Endothelial cell of umbilical vein (primary cell): ENCODE measurements around the gene FAM120B. TPM values are rescaled to one million over a fixed set of nuclear protein-coding genes. Genes with fewer than 3 reads are reported as not detected.

ENCODE experiments used
- BruUV-seq: library from RNA; stranded (reverse); fragments of 400-500 nt; replicated peaks from 2 replicates; lab custom pipeline; 2021; lab: Mats Ljungman, UMichigan
- CTCF ChIA-PET: fragments of 300-600, 350-600 bp; sonication (Branson Sonifier 250); formaldehyde crosslinking; loops from one replicate; lab custom pipeline; 2021; ENCODE audit warnings: antibody characterized with exemption, inconsistent platforms; lab: Charles Lee
- POLR2A ChIA-PET: fragments of 300-600, 350-600 bp; sonication (Branson Sonifier 250); formaldehyde crosslinking; loops from one replicate; lab custom pipeline; 2021; ENCODE audit warnings: antibody characterized with exemption, inconsistent platforms; lab: Charles Lee
- DNase-seq: peaks from one replicate; pipeline ENCODE4 v3.0.0-alpha.2; 2011; ENCODE audit warnings: low read depth, low spot score
- FAIRE-seq: peaks from 2 replicates; lab custom pipeline; 2011; peaks lifted over from hg19 to GRCh38; lab: Jason Lieb, UNC
- H2AFZ ChIP-seq: 2 replicates; pipeline ENCODE4 v1.6.0; 2012; ENCODE audit warnings: low read depth, low read length, control low read depth, inconsistent platforms
- H3K27ac ChIP-seq: 2 replicates; pipeline ENCODE4 v1.5.1; 2011; ENCODE audit warnings: low read depth, mild to moderate bottlenecking, control low read depth, low read length, moderate library complexity; ENCODE audit not compliant: insufficient read depth
- H3K27me3 ChIP-seq, 2 experiments: 2 replicates each; pipeline versions ENCODE4 v1.6.0 to v1.6.1; 2011; ENCODE audit warnings: low read length in 2 of 2, mixed read lengths in 1 of 2; ENCODE audit not compliant: control insufficient read depth in 2 of 2, insufficient read depth in 2 of 2
- H3K36me3 ChIP-seq, 2 experiments: 2 replicates in 1 of 2; 3 replicates in 1 of 2; pipeline ENCODE4 v1.5.1; 2011; ENCODE audit warnings: low read length in 2 of 2, mild to moderate bottlenecking in 1 of 2, moderate library complexity in 1 of 2; ENCODE audit not compliant: control insufficient read depth in 2 of 2, insufficient read depth in 2 of 2; ENCODE audit errors: extremely low read depth in 1 of 2
- H3K4me1 ChIP-seq: 3 replicates; pipeline ENCODE4 v1.5.1; 2011; ENCODE audit warnings: mild to moderate bottlenecking, low read length; ENCODE audit not compliant: control insufficient read depth, insufficient read depth; ENCODE audit errors: extremely low read depth
- H3K4me2 ChIP-seq: 2 replicates; pipeline ENCODE4 v1.6.1; 2011; ENCODE audit warnings: low read length, control low read depth, mixed read lengths; ENCODE audit not compliant: insufficient read depth
- H3K4me3 ChIP-seq, 3 experiments: fragments of 200-600 bp in 1 of 3; sonication (generic), shearing (Covaris generic) in 1 of 3; replicated peaks in 1 of 3; 2 replicates each; pipeline ENCODE4 v1.5.1; 2011 to 2016; ENCODE audit warnings: control low read depth in 3 of 3, low read length in 3 of 3, mild to moderate bottlenecking in 2 of 3, inconsistent platforms in 1 of 3, low read depth in 1 of 3, moderate library complexity in 1 of 3; ENCODE audit not compliant: insufficient read depth in 1 of 3
- H3K79me2 ChIP-seq: 2 replicates; pipeline ENCODE4 v1.6.0; 2012; ENCODE audit warnings: low read length, inconsistent platforms; ENCODE audit not compliant: control insufficient read depth, insufficient read depth
- H3K9ac ChIP-seq: replicated peaks from 2 replicates; pipeline ENCODE3; 2011; ENCODE audit warnings: low read length, control low read depth; ENCODE audit not compliant: insufficient read depth; ENCODE audit errors: extremely low read depth
- H3K9me1 ChIP-seq: replicated peaks from 3 replicates; pipeline ENCODE4 v1.6.0; 2011; ENCODE audit warnings: mild to moderate bottlenecking, low read length; ENCODE audit not compliant: control insufficient read depth, insufficient read depth; ENCODE audit errors: extremely low read depth
- H3K9me3 ChIP-seq: replicated peaks from 2 replicates; pipeline ENCODE4 v1.5.1; 2012; ENCODE audit warnings: low read length, inconsistent platforms; ENCODE audit not compliant: control insufficient read depth, insufficient read depth
- H4K20me1 ChIP-seq: replicated peaks from 2 replicates; pipeline ENCODE3; 2011; ENCODE audit warnings: mild to moderate bottlenecking, low read length; ENCODE audit not compliant: control insufficient read depth, insufficient read depth; ENCODE audit errors: extremely low read depth
- EZH2 ChIP-seq: IDR thresholded peaks from 2 replicates; pipeline ENCODE4 v1.6.1; 2012; ENCODE audit warnings: borderline replicate concordance, low read depth, mild to moderate bottlenecking, moderate library complexity, low read length, inconsistent platforms; ENCODE audit not compliant: severe bottlenecking
- FOS ChIP-seq: IDR thresholded peaks from 2 replicates; pipeline ENCODE4 v1.6.1; 2011; ENCODE audit warnings: mild to moderate bottlenecking, low read length, moderate library complexity, borderline replicate concordance; ENCODE audit not compliant: insufficient read depth
- GATA2 ChIP-seq: IDR thresholded peaks from 2 replicates; pipeline ENCODE4 v1.7.0; 2011; ENCODE audit warnings: low read depth, mild to moderate bottlenecking, moderate library complexity, mixed read lengths, low read length; ENCODE audit not compliant: insufficient read length, insufficient read depth
- JUN ChIP-seq: IDR thresholded peaks from 2 replicates; pipeline ENCODE4 v1.6.1; 2011; ENCODE audit warnings: borderline replicate concordance, low read depth; ENCODE audit not compliant: insufficient read length, insufficient read depth
- MYC ChIP-seq: IDR thresholded peaks from one replicate; pipeline ENCODE4 v1.6.1; 2011; ENCODE audit warnings: mild to moderate bottlenecking, low read depth, low read length
- POLR2A ChIP-seq: IDR thresholded peaks from 2 replicates; pipeline ENCODE4 v1.6.1; 2012; ENCODE audit warnings: low read depth, mild to moderate bottlenecking, control low read depth, low read length
- POLR2AphosphoS5 ChIP-seq: IDR thresholded peaks from 2 replicates; pipeline ENCODE4 v1.6.1; 2012; ENCODE audit warnings: low read depth, mild to moderate bottlenecking, control low read depth, low read length, moderate library complexity; ENCODE audit not compliant: insufficient read depth
- dilution Hi-C: fragments of 300-500 bp; cut with MboI; formaldehyde crosslinking; loops from one replicate; pipeline ENCODE4 v1.15.0; 2019; ENCODE audit warnings: low sequenced_read_pairs; ENCODE audit not compliant: extremely low pct_ligation_motif_present
- intact Hi-C: fragments of 100-400 bp; cut with micrococcal nuclease; formaldehyde crosslinking; loops from one replicate; pipeline ENCODE4 v1.10.0; 2022
- polyA plus RNA-seq, 4 experiments: library from polyadenylated mRNA; depleted of rRNA in 3 of 4; stranded (reverse) in 3 of 4; unstranded in 1 of 4; fragments of >200 nt; gene quantifications; 2 replicates each; pipeline versions ENCODE4 v1.2.1 to v1.2.3, GENCODE V29; 2011 to 2012; ENCODE audit warnings: missing spikeins in 1 of 4
- total RNA-seq: library from RNA; stranded (reverse); gene quantifications from 2 replicates; pipeline ENCODE4 v1.2.3, GENCODE V29; 2021
- TF ChIP-seq, protein P1 (sequence below): IDR thresholded peaks from 2 replicates; pipeline ENCODE4 v1.6.1; 2011; ENCODE audit not compliant: insufficient read depth, insufficient read length
- TF ChIP-seq, protein P2 (sequence below), 2 donors: IDR thresholded peaks; 1 replicate in 1 of 2; 2 replicates in 1 of 2; pipeline ENCODE4 v1.5.1; 2011; ENCODE audit warnings: low read length in 2 of 2, mild to moderate bottlenecking in 2 of 2, moderate library complexity in 2 of 2, control low read depth in 1 of 2, inconsistent platforms in 1 of 2, low read depth in 1 of 2; ENCODE audit not compliant: insufficient read depth in 1 of 2; ENCODE audit errors: extremely low read depth in 1 of 2

FAM120B gene
- total and polyA plus RNA-seq, 2 donors (not counting 3 experiments of a cell fraction or from before 2014, with no cell fraction given) = 10.8 to 28.2 TPM

DNA sequence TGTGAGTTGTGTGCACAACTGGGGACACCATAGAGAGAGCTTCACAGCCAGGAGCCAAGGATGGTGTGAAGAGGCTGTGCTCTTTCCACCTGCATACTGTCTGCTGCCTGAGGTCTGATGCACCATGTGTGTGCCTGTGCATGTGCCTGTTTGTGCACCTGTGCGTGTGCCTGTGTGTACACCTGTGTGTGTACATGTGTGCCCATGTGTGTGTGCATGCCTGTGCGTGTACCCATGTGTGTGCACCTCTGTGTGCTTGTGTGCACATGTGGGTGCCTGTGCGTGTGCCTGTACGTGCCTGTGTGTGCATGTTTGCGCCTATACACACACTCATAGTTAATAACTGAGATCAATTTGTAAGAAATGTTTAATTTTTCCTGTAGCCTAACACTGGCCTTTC is 51.3 kb downstream of the FAM120B start:
- ChIA-PET POLR2A (no interaction called here), CTCF (interaction anchor here (1.2 kb wide), 1 partner anchor 10 kb away, joined by 3 read pairs; no protein-coding TSS in a partner anchor)
- Histone ChIP-seq H3K4me1 (peaks cover 9% of the 10 kb centered on the region), H3K36me3 (peaks cover 0 to 10% of the 10 kb centered on the region in 2 experiments), H3K79me2 (no peaks in the 10 kb centered on the region), H3K27me3 (no peaks in the 10 kb centered on the region), H3K9me3 (no peaks in the 10 kb centered on the region), H4K20me1 (no peaks in the 10 kb centered on the region), H3K4me3 (no peak overlapping the region), H2AFZ (no peak overlapping the region), H3K9me1 (no peaks in the 10 kb centered on the region), H3K4me2 (no peak overlapping the region), H3K27ac (no peak overlapping the region), H3K9ac (no peak overlapping the region)
- intact Hi-C loops = no loop called here
- DNase-seq = no peak
- TF ChIP-seq, protein P1, sequence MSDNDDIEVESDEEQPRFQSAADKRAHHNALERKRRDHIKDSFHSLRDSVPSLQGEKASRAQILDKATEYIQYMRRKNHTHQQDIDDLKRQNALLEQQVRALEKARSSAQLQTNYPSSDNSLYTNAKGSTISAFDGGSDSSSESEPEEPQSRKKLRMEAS = peak; percentile 25
- TF ChIP-seq POLR2AphosphoS5 = no peak
- no peak for TF ChIP-seq MYC
- no TSS peak for BruUV-seq
- dilution Hi-C loops = no loop called here
- FAIRE-seq = no peak

DNA sequence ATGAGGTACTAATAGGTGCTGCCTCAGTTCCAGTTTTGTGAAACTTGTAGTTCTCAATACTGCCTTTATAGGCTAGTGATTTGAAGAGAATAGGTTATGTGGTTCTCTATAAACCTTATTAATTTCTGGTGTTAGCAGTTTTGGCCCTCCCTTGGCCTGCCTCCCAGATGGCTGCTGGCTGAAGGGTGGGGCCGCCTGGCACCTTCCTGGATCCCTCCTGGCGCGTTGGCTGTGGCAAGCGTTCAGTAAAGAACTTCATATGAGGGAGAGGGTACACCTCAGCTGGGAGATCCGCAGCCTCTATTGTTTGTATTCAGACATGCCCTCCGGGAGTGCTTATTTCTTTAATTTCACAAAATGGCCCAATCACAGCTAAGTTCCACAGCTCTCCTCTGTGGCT is 51.9 kb downstream of the FAM120B start:
- no peak overlapping the region for H3K4me3 ChIP-seq
- H3K27ac ChIP-seq = no peak overlapping the region
- intact Hi-C loops = no loop called here
- ChIA-PET POLR2A (no interaction called here), CTCF (interaction anchor here (0.6 to 1.2 kb wide), 2 partner anchors 9 to 569 kb away, joined by 3 read pairs; no protein-coding TSS in a partner anchor)
- no peaks in the 10 kb centered on the region for H3K9me1 ChIP-seq
- dilution Hi-C loops = no loop called here
- TF ChIP-seq POLR2A (no peak), EZH2 (no peak), POLR2AphosphoS5 (no peak), JUN (no peak), MYC (no peak), FOS (no peak), GATA2 (no peak)
- TF ChIP-seq, protein P2, sequence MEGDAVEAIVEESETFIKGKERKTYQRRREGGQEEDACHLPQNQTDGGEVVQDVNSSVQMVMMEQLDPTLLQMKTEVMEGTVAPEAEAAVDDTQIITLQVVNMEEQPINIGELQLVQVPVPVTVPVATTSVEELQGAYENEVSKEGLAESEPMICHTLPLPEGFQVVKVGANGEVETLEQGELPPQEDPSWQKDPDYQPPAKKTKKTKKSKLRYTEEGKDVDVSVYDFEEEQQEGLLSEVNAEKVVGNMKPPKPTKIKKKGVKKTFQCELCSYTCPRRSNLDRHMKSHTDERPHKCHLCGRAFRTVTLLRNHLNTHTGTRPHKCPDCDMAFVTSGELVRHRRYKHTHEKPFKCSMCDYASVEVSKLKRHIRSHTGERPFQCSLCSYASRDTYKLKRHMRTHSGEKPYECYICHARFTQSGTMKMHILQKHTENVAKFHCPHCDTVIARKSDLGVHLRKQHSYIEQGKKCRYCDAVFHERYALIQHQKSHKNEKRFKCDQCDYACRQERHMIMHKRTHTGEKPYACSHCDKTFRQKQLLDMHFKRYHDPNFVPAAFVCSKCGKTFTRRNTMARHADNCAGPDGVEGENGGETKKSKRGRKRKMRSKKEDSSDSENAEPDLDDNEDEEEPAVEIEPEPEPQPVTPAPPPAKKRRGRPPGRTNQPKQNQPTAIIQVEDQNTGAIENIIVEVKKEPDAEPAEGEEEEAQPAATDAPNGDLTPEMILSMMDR (IDR thresholded peaks at IDR 0.05; ENCODE audit: extremely low read depth in 1 of 2, insufficient read depth in 1 of 2, low read depth in 1 of 2, low read length in 2 of 2) = no peak
- TF ChIP-seq, protein P1 = no peak
- no peak overlapping the region for H3K4me2 ChIP-seq
- peaks cover 9% of the 10 kb centered on the region for H3K4me1 ChIP-seq
- H3K79me2 ChIP-seq = no peaks in the 10 kb centered on the region
- H3K36me3 ChIP-seq = peaks cover 0 to 10% of the 10 kb centered on the region in 2 experiments
- FAIRE-seq = no peak
- H3K27me3 ChIP-seq = no peaks in the 10 kb centered on the region
- no peak overlapping the region for H3K9ac ChIP-seq
- no peaks in the 10 kb centered on the region for H4K20me1 ChIP-seq
- DNase-seq = no peak
- no peak overlapping the region for H2AFZ ChIP-seq
- H3K9me3 ChIP-seq = no peaks in the 10 kb centered on the region
- no TSS peak for BruUV-seq
